ENCODE results near the gene UBB.
"Not testable (repeated sequence)": the region's sequence is repeated elsewhere in the genome, so short reads cannot be mapped to it uniquely, and the experiment has no call there.

The UBB gene

GRCh38 chr17:16374146-16374938 lies 6.5 kb upstream of the UBB start:
- DNase-seq (ENCODE audit: low read depth in 3 of 3) = no peak

DNA sequence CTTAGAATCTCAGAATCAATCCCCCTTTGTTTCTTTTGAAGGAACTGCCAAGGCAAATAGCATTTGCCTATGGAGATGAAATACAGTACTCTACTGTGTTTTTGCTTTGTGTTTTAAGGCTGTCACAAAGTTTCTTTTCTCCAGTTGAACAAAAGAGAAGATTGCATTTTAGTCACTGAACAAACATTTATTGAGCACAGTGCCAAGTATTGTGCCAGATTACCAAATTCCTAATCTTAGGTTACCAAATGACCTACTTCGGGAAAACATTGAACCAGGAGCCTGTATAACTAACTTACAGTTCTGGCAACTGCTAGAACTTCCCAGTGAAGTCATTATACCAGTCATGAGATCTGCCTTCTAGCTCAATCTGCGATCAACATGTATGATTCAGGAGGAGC lies 3.0 kb upstream of the UBB start:
- no peak for DNase-seq (ENCODE audit: low read depth in 3 of 3)

GRCh38 chr17:16378636-16379282 lies 2.1 kb upstream of the UBB start:
- no peak for DNase-seq (ENCODE audit: low read depth in 3 of 3)

DNA sequence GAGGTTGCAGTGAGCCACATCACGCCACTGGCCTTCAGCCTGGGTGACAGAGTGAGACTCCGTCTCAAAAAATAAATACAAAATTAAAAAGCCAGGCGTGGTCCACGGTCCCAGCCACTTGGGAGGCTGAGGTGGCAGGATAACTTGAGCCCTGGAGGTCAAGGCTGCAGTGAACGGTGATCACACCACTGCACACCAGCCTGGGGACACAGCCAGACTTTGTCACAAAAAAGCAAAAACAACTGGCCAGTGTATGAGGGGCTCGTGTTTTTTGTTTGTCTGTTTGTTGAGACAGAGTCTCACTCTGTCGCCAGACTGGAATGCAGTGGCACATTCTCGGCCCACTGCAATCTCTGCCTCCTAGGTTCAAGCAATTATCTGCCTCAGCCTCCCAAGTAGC lies 1.2 kb upstream of the UBB start:
- DNase-seq (ENCODE audit: low read depth in 3 of 3) = no peak

- peak in 2 of 3 experiments; percentile 14 to 21 for DNase-seq (ENCODE audit: low read depth in 3 of 3)
Observed at GRCh38 chr17:16381496-16381820, 567 bp downstream of the UBB start.

DNA sequence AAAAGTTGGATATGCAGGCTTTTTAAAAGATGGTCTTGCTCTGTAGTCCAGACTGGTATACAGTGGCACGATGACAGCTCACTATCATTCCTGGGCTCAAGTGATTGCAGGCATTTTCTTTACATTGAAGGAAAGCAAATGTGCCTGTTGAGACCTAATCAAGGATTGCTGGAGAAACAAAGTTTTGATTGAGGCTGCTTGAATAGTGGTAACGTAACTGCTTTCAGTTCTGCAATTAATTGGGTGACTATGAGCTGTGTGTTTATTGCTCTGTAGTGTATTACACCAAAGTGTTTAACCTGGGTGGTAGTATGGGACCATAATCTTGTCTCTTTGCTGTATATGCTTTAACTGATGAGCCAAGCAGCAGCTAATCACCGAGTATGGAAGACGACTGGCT lies 2.3 kb downstream of the UBB start:
- DNase-seq (ENCODE audit: low read depth in 3 of 3) = no peak

DNA sequence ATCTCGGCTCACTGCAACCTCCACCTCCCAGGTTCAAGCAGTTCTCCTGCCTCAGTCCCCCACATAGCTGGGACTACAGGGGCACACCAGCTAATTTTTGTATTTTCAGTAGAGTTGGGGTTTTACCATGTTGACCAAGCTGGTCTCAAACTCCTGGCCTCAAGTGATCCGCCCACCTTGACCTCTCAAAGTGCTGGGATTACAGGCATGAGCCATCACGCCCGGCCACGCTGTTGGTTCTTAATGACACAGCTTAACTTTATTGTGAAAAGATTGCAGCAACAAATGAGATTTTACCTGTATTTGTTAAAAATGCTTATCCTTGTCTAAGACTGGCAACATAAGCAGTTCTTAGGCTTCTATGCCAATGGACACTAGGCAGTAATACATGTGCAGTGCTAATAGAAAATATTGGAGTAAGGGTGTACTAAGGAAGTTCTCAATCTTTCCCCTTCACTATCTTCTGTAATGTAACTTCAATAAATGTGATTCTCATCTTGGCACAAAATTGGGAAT lies 2.9 kb downstream of the UBB start:
- no peak for DNase-seq (ENCODE audit: low read depth in 3 of 3)

DNA sequence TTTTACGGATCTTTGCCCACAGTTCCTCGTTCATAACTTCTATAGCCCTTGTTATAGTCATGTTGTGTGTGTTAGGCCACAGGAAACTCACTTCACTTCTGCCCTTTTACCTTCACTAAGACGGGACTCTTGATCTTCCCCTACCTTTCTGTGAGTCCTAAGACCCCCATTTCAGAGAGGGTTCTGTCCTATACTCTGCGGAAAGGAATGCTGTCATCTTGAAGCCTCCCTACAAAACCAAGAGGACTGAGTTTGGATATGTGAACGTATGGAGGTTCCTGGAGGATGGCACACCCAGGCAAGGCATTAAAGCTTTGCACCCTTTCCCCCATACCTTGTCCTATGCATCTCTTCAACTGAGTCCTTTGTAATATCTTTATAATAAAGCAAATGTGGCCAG lies 3.7 kb downstream of the UBB start:
- no peak for DNase-seq (ENCODE audit: low read depth in 3 of 3)

- DNase-seq (ENCODE audit: low read depth in 3 of 3) = not testable (repeated sequence)
Observed at GRCh38 chr17:16386126-16386507, 5.2 kb downstream of the UBB start.

DNA sequence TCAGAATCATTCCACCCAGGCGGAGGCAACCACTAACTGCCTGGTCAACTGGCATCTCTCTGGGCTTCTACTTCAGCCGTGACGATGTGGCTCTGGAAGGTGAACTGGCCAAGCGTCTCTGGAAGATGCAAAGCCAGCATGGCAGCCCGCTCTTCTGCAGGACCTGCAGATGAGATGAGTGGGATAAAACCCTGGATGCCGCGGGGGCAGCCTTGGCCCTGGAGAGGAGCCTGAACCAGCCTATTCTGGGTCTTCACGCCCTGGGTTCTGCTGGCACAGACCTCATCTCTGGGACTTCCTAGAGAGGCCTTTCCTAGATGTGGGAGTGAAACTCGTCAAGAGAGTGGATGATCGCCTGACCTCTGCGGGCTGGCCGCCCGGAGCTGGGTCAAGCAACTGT lies 10.6 kb downstream of the UBB start:
- no peak for DNase-seq (ENCODE audit: low read depth in 3 of 3)

DNA sequence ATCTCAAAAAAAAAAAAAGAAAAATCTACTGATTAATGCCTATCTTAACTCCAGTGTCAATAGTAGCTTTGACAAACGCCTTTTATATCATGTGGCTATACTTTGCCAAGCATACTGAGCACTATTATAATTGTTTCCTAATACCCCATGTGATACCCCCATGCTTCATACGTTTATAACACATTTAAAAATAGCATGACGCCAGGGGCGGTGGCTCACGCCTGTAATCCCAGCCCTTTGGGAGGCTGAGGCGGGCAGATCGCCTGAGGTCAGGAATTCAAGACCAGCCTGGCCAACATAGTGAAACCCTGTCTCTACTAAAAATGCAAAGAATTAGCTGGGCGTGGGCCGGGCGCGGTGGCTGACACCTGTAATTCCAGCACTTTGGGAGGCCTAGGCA lies 11.6 kb downstream of the UBB start:
- not testable (repeated sequence) for DNase-seq (ENCODE audit: low read depth in 3 of 3)

- not testable (repeated sequence) for DNase-seq (ENCODE audit: low read depth in 3 of 3)
Observed at GRCh38 chr17:16395887-16396286, 15.0 kb downstream of the UBB start.

GRCh38 chr17:16396693-16397092 lies 15.8 kb downstream of the UBB start:
- not testable (repeated sequence) for DNase-seq (ENCODE audit: low read depth in 3 of 3)

GRCh38 chr17:16398270-16399267 lies 17.7 kb downstream of the UBB start:
- no peak for DNase-seq (ENCODE audit: low read depth in 3 of 3)

DNA sequence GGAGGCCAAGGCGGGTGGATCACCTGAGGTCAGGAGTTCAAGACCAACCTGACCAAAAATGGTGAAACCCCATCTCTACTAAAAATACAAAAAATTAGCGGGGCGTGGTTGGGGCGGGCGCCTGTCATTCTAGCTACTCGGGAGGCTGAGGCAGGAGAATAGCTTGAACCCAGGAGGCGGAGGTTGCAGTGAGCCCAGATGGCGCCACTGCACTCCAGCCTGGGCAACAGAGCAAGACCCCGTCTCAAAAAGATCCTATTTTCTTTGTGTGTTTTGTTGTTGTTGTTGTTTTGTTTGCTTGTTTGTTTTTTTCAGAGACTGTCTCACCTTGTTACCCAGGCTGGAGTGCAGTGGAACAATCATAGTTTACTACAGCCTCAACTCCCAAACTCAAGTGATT lies 23.0 kb downstream of the UBB start:
- not testable (repeated sequence) for DNase-seq (ENCODE audit: low read depth in 3 of 3)

DNA sequence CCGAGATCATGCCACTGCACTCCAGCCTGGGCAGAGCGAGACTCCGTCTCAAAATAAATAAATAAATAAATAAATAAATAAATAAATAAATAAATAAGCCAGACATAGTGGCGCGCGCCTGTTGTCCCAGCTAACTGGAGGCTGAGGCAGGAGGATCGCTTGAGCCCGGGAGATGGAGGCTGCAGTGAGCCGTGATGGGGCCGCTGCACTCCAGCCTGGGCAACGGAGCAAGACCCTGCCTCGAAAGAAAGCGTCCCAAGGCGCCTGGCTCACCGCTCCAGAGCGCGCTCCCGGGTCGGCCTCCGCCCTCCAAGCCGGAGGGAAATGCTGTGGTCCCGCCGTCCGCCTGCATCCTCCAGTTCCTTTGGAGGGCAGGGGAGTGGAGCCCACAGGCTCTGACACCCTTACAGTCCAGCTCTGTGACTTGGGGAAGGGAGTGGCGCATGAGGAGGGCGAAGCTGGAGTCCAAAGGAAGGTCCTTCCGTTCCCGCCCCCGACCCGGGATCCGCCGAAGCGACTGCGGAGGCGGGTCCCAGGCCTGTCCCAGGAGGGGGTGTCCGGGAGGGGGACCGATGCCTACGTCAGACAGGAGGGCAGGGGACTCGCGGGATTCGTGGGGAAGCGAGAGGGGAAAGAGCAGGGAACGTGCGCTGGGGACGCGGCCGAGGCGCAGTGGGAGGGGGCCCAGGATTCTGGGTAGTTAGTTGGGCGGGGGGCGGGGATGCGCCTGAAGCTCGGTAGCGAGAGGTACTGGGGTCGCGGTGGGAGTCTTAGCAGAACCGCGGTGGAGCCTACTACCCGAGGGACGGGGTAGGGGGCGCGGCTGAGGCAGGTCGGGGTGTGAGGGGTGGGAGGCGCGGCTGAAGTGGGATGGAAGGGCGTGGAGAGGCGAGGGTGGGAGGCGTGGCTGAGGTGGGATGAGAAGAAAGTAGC lies 26.1 kb downstream of the UBB start:
- DNase-seq (ENCODE audit: low read depth in 3 of 3) = no peak

GRCh38 chr17:16407911-16408588 lies 27.2 kb downstream of the UBB start:
- no peak for DNase-seq (ENCODE audit: low read depth in 3 of 3)

GRCh38 chr17:16415031-16415924 lies 34.4 kb downstream of the UBB start, which contains the start of gene TRPV2:
TSS of gene TRPV2 (plus strand) at chr17:16415571. CDS start at chr17:16417669, 2,098 bp downstream.
- DNase-seq (ENCODE audit: low read depth in 3 of 3) = peak in 1 of 3 experiments; percentile 38

DNA sequence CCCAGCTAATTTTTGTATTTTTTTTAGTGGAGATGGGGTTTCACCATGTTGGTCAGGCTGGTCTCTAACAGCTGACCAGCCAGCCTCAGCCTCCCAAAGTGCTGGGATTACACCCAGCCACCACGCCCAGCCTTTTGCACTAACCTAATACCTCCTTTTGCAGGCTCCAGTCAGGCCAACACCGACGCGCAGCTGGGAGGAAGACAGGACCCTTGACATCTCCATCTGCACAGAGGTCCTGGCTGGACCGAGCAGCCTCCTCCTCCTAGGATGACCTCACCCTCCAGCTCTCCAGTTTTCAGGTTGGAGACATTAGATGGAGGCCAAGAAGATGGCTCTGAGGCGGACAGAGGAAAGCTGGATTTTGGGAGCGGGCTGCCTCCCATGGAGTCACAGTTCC lies 36.5 kb downstream of the UBB start:
- no peak for DNase-seq (ENCODE audit: low read depth in 3 of 3)

Measured in stimulated activated CD4-positive, alpha-beta T cell treated with anti-CD3 and anti-CD28 coated beads, TNF-alpha, amount 100 ng/mL, for 24 hours (primary cell).